ENCODE measurements around the gene OTOF.

The OTOF gene

GRCh38 chr2:26510344-26510973, 32.5 kb upstream of the OTOF start:
- H3K9me3 Mint-ChIP-seq = no peaks in the 10 kb centered on the region
- H3K27ac Mint-ChIP-seq = no peak overlapping the region
- no peak for ATAC-seq
- DNase-seq (ENCODE audit: low spot score in 2 of 2) = no peak
- H3K4me1 Mint-ChIP-seq = no peaks in the 10 kb centered on the region
- no peaks in the 10 kb centered on the region for H3K36me3 Mint-ChIP-seq
- no peak overlapping the region for H3K4me3 Mint-ChIP-seq

- DNase-seq (ENCODE audit: low spot score in 2 of 2) (no peak), ATAC-seq (no peak)
- H3K4me1 Mint-ChIP-seq = peaks cover under 1% of the 10 kb centered on the region
- H3K36me3 Mint-ChIP-seq = no peaks in the 10 kb centered on the region
- H3K4me3 Mint-ChIP-seq = no peak overlapping the region
- H3K9me3 Mint-ChIP-seq = no peaks in the 10 kb centered on the region
- H3K27ac Mint-ChIP-seq = no peak overlapping the region
Observed at GRCh38 chr2:26509141-26509540, 31.2 kb upstream of the OTOF start.

GRCh38 chr2:26507932-26508331, 30.0 kb upstream of the OTOF start:
- H3K36me3 Mint-ChIP-seq = no peaks in the 10 kb centered on the region
- ATAC-seq = no peak
- peaks cover 10% of the 10 kb centered on the region for H3K4me1 Mint-ChIP-seq

GRCh38 chr2:26507088-26507487, 29.2 kb upstream of the OTOF start:
- ATAC-seq (no peak), DNase-seq (ENCODE audit: low spot score in 2 of 2) (no peak)
- no peaks in the 10 kb centered on the region for H3K36me3 Mint-ChIP-seq
- H3K4me3 Mint-ChIP-seq = no peak overlapping the region
- no peak overlapping the region for H3K27ac Mint-ChIP-seq
- H3K4me1 Mint-ChIP-seq = peaks cover 10% of the 10 kb centered on the region
- no peaks in the 10 kb centered on the region for H3K9me3 Mint-ChIP-seq

More at GRCh38 chr2:26507932-26508331, 30.0 kb upstream of the OTOF start:
- H3K4me3 Mint-ChIP-seq = no peak overlapping the region
- no peaks in the 10 kb centered on the region for H3K9me3 Mint-ChIP-seq
- H3K27ac Mint-ChIP-seq = no peak overlapping the region
- no peak for DNase-seq (ENCODE audit: low spot score in 2 of 2)

GRCh38 chr2:26506279-26506678, 28.4 kb upstream of the OTOF start:
- Mint-ChIP-seq H3K9me3 (no peaks in the 10 kb centered on the region), H3K36me3 (no peaks in the 10 kb centered on the region), H3K4me3 (no peak overlapping the region), H3K4me1 (peaks cover 10% of the 10 kb centered on the region), H3K27ac (no peak overlapping the region)
- no peak for DNase-seq (ENCODE audit: low spot score in 2 of 2)
- no peak for ATAC-seq

- H3K4me1 Mint-ChIP-seq = peaks cover 10% of the 10 kb centered on the region
- no peak for DNase-seq (ENCODE audit: low spot score in 2 of 2)
- peak overlapping the region; percentile 81 for H3K27ac Mint-ChIP-seq
- no peak for ATAC-seq
- peak overlapping the region; percentile 71 for H3K4me3 Mint-ChIP-seq
- H3K36me3 Mint-ChIP-seq = no peaks in the 10 kb centered on the region
- no peaks in the 10 kb centered on the region for H3K9me3 Mint-ChIP-seq
Observed at GRCh38 chr2:26504002-26504401, 26.1 kb upstream of the OTOF start.

GRCh38 chr2:26503231-26503880, 25.4 kb upstream of the OTOF start:
- ATAC-seq (peak; percentile 97), DNase-seq (ENCODE audit: low spot score in 2 of 2) (peak; percentile 79 to 90)
- Mint-ChIP-seq H3K9me3 (no peaks in the 10 kb centered on the region), H3K27ac (peak overlapping the region; percentile 81), H3K4me1 (peaks cover 10% of the 10 kb centered on the region), H3K36me3 (no peaks in the 10 kb centered on the region), H3K4me3 (peak overlapping the region; percentile 71)

- Mint-ChIP-seq H3K36me3 (no peaks in the 10 kb centered on the region), H3K9me3 (no peaks in the 10 kb centered on the region), H3K27ac (no peak overlapping the region), H3K4me1 (peaks cover 10% of the 10 kb centered on the region), H3K4me3 (no peak overlapping the region)
- no peak for DNase-seq (ENCODE audit: low spot score in 2 of 2)
- no peak for ATAC-seq
Observed at GRCh38 chr2:26500406-26500805, 22.5 kb upstream of the OTOF start.

- H3K4me3 Mint-ChIP-seq = no peak overlapping the region
- no peak for ATAC-seq
- H3K4me1 Mint-ChIP-seq = peaks cover 10% of the 10 kb centered on the region
- no peak overlapping the region for H3K27ac Mint-ChIP-seq
- H3K36me3 Mint-ChIP-seq = no peaks in the 10 kb centered on the region
- H3K9me3 Mint-ChIP-seq = no peaks in the 10 kb centered on the region
- no peak for DNase-seq (ENCODE audit: low spot score in 2 of 2)
Observed at GRCh38 chr2:26495705-26496297, 17.9 kb upstream of the OTOF start.

GRCh38 chr2:26494891-26495290, 17.0 kb upstream of the OTOF start:
- Mint-ChIP-seq H3K27ac (no peak overlapping the region), H3K4me3 (no peak overlapping the region), H3K9me3 (no peaks in the 10 kb centered on the region), H3K4me1 (peaks cover 10% of the 10 kb centered on the region), H3K36me3 (no peaks in the 10 kb centered on the region)
- DNase-seq (ENCODE audit: low spot score in 2 of 2) (no peak), ATAC-seq (no peak)

GRCh38 chr2:26494199-26494598, 16.3 kb upstream of the OTOF start:
- DNase-seq (ENCODE audit: low spot score in 2 of 2) (no peak), ATAC-seq (no peak)
- Mint-ChIP-seq H3K4me1 (peaks cover 10% of the 10 kb centered on the region), H3K27ac (no peak overlapping the region), H3K36me3 (no peaks in the 10 kb centered on the region), H3K4me3 (no peak overlapping the region), H3K9me3 (no peaks in the 10 kb centered on the region)

- Mint-ChIP-seq H3K4me1 (peaks cover 10% of the 10 kb centered on the region), H3K27ac (peak overlapping the region; percentile 30), H3K36me3 (no peaks in the 10 kb centered on the region), H3K4me3 (no peak overlapping the region), H3K9me3 (no peaks in the 10 kb centered on the region)
- ATAC-seq (peak; percentile 15), DNase-seq (ENCODE audit: low spot score in 2 of 2) (no peak)
Observed at GRCh38 chr2:26493566-26493965, 15.6 kb upstream of the OTOF start.

- Mint-ChIP-seq H3K4me1 (peaks cover 10% of the 10 kb centered on the region), H3K36me3 (no peaks in the 10 kb centered on the region), H3K27ac (peak overlapping the region; percentile 30), H3K9me3 (no peaks in the 10 kb centered on the region), H3K4me3 (no peak overlapping the region)
- DNase-seq (ENCODE audit: low spot score in 2 of 2) (no peak), ATAC-seq (no peak)
Observed at GRCh38 chr2:26492749-26493515, 15.0 kb upstream of the OTOF start.

- Mint-ChIP-seq H3K4me3 (no peak overlapping the region), H3K4me1 (peaks cover 10% of the 10 kb centered on the region), H3K27ac (no peak overlapping the region), H3K9me3 (no peaks in the 10 kb centered on the region), H3K36me3 (no peaks in the 10 kb centered on the region)
- ATAC-seq (no peak), DNase-seq (ENCODE audit: low spot score in 2 of 2) (no peak)
Observed at GRCh38 chr2:26491563-26492167, 13.7 kb upstream of the OTOF start.

- H3K4me1 Mint-ChIP-seq = peaks cover 10% of the 10 kb centered on the region
- ATAC-seq = no peak
Observed at GRCh38 chr2:26489213-26489850, 11.4 kb upstream of the OTOF start.

More at GRCh38 chr2:26489213-26489850, 11.4 kb upstream of the OTOF start:
- H3K36me3 Mint-ChIP-seq = no peaks in the 10 kb centered on the region
- no peak overlapping the region for H3K27ac Mint-ChIP-seq
- DNase-seq (ENCODE audit: low spot score in 2 of 2) = no peak
- no peak overlapping the region for H3K4me3 Mint-ChIP-seq
- no peaks in the 10 kb centered on the region for H3K9me3 Mint-ChIP-seq

All from stimulated activated effector memory CD8-positive, alpha-beta T cell treated with anti-CD3 and anti-CD28 coated beads, Interleukin-12 subunit alpha, Interleukin-12 subunit beta, amount 100 ng/mL, for 72 hours (primary cell).